Heart left ventricle (tissue), 13 donors: ENCODE results near the gene SGPL1.

Source experiments
- POLR2A ChIP-seq, 2 donors: fragments of 450-650 bp; IDR thresholded peaks; one replicate each; pipeline ENCODE4 v1.6.1; 2017; ENCODE audit warnings: antibody characterized with exemption in 2 of 2, mild to moderate bottlenecking in 2 of 2, moderate library complexity in 2 of 2
- TF ChIP-seq, protein P1 (sequence below), 12 donors: fragments of 200-600 bp; sonication (generic) in 4 of 12; IDR thresholded peaks; one replicate each; pipeline versions ENCODE4 v1.5.0 to v1.8.0; 2018 to 2022; ENCODE audit warnings: antibody characterized with exemption in 12 of 12, mild to moderate bottlenecking in 5 of 12
- donor health status: ischemic (EF 13 %, LVEDD 7.1; RV severe dilation, severe dysfunction).
- donor health status: DM: no; HTN: yes; CAD: no.
- donor health status: DM: no; HTN: no; CAD: no.
- donor health status: ischemic (EF 25% LVEDD 6.9; RV normal size, moderate dysfunction).
- donor health status: ischemic (EF 25% LVEDD 5.7; RV mildly dilated, moderate dysfunction).
- donor health status: ischemic (EF 35%, LVEDD 5.7; RV mildly dilated, moderate dysfunction).
- donor health status: nonischemic (EF 11% LVEDD 7.7; RV severe dilation, severe dysfunction).
- donor health status: DM: yes; HTN: yes; CAD: no.
- donor health status: PGD.
- donor health status: ischemic (EF 29% LVEDD 5.4; RV normal size, mild dysfunction).
- donor health status: nonischemic (EF 23%, LVEDD 6.1; RV moderate dilation, normal function).

DNA sequence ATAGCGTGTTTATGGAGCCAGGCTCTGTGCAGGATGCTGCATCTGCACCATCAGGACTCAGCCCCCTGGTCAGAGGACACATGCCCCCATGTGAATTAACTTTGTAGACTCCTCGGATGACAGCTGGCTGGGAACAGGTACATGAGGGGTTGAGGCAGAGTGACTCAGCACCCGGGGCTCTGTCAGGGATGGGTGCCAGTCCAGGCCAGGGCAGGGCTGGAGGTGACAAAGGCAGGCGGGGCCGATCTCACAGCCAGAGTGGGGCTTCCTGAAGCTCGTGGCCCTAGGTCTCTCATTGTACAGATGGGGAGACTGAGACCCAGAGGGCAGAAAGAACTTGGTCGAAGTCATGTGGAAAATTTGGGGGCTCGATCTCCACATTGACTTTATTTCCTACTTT is 107.9 kb downstream of the SGPL1 start:
- TF ChIP-seq, protein P1, sequence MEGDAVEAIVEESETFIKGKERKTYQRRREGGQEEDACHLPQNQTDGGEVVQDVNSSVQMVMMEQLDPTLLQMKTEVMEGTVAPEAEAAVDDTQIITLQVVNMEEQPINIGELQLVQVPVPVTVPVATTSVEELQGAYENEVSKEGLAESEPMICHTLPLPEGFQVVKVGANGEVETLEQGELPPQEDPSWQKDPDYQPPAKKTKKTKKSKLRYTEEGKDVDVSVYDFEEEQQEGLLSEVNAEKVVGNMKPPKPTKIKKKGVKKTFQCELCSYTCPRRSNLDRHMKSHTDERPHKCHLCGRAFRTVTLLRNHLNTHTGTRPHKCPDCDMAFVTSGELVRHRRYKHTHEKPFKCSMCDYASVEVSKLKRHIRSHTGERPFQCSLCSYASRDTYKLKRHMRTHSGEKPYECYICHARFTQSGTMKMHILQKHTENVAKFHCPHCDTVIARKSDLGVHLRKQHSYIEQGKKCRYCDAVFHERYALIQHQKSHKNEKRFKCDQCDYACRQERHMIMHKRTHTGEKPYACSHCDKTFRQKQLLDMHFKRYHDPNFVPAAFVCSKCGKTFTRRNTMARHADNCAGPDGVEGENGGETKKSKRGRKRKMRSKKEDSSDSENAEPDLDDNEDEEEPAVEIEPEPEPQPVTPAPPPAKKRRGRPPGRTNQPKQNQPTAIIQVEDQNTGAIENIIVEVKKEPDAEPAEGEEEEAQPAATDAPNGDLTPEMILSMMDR (IDR thresholded peaks at IDR 0.05): no peak
- TF ChIP-seq POLR2A (IDR thresholded peaks at IDR 0.05): no peak
